GM12875 (cell line): Measurements from ENCODE around the gene HYI.

Experiments
- H3K4me3 ChIP-seq: one replicate; pipeline ENCODE4 v1.5.1; 2011; ENCODE audit warnings: low read depth, low read length, control low read depth
- TF ChIP-seq, protein P1 (sequence below): IDR thresholded peaks from 2 replicates; pipeline ENCODE4 v1.5.1; 2011; ENCODE audit warnings: low read depth, mild to moderate bottlenecking, control low read depth, inconsistent platforms, low read length, moderate library complexity, borderline replicate concordance; ENCODE audit not compliant: insufficient read depth

HYI gene

GRCh38 chr1:43423672-43424550 lies 29.8 kb downstream of the HYI start:
- TF ChIP-seq, protein P1, sequence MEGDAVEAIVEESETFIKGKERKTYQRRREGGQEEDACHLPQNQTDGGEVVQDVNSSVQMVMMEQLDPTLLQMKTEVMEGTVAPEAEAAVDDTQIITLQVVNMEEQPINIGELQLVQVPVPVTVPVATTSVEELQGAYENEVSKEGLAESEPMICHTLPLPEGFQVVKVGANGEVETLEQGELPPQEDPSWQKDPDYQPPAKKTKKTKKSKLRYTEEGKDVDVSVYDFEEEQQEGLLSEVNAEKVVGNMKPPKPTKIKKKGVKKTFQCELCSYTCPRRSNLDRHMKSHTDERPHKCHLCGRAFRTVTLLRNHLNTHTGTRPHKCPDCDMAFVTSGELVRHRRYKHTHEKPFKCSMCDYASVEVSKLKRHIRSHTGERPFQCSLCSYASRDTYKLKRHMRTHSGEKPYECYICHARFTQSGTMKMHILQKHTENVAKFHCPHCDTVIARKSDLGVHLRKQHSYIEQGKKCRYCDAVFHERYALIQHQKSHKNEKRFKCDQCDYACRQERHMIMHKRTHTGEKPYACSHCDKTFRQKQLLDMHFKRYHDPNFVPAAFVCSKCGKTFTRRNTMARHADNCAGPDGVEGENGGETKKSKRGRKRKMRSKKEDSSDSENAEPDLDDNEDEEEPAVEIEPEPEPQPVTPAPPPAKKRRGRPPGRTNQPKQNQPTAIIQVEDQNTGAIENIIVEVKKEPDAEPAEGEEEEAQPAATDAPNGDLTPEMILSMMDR = no peak
- H3K4me3 ChIP-seq = no peak overlapping the region

DNA sequence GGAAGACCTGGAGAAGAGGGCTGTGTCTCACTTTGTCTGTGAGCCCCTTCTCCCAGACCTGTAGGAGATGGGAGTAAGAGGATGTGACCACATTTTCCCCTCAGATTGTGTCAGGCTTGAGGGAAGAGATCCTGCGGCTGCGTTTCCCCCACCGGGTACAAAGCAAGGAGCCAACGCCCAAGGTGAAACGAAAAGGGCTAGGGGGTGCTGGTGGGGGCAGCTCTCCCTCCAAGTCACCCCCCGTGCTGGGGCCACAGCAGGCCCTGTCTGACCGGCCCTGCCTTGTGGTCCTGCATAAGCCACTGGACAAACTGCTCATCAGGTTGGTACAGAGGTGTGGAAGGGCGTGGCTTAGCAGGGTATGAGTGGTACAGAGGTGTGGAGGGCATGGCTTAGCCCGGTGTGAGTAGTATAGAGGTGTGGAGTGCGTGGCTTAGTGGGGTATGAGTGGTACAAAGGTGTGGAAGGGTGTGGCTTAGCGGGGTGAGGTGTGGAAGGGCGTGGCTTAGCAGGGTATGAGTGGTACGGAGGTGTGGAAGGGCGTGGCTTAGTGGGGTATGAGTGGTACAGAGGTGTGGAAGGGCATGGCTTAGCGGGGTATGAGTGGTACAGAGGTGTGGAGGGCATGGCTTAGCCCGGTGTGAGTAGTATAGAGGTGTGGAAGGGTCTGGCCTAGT lies 30.6 kb downstream of the HYI start:
- TF ChIP-seq, protein P1 = no peak
- H3K4me3 ChIP-seq = no peak overlapping the region

- TF ChIP-seq, protein P1 = no peak
These were observed 31.6 kb downstream of the HYI start for GRCh38 chr1:43421976-43422750.

DNA sequence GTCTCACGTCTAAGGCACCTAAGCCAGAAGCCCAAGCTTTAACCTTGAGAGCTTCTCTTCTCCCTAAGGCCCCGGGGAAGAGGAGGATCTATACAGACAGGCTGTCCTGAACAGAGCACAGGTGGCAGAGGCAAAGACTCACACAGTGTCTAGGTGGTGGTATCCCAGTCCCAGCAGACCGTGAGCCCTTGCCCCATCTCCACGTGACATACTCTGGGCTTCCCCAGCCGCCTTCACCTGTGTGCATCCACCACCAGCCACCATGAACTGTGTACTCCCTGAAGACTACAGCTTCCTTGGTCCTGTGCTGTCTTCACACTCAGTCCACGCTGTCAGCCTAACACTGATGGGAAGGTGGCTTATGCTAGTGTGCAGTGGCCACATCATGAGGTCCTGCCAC lies 32.3 kb downstream of the HYI start:
- no peak overlapping the region for H3K4me3 ChIP-seq
- TF ChIP-seq, protein P1 = no peak

More at GRCh38 chr1:43421976-43422750, 31.6 kb downstream of the HYI start:
- no peak overlapping the region for H3K4me3 ChIP-seq

DNA sequence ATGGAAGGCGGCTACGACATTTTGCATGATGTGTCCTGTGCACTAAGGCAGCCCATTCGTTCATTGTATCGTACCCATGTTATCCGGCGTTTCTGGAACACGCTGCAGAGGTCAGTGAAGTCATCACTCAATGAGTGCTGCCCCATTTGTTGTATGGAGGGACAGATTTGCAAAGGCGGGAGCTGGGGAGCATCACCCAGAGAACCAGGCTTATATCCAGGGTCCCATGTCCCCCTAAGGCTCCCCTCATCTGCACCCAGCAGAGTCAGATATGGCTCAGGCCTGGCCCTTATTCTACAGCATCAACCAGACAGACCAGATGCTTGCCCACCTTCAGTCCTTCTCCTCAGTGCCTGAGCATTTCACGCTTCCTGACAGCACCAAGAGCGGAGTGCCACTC lies 32.9 kb downstream of the HYI start:
- TF ChIP-seq, protein P1 = no peak
- no peak overlapping the region for H3K4me3 ChIP-seq

DNA sequence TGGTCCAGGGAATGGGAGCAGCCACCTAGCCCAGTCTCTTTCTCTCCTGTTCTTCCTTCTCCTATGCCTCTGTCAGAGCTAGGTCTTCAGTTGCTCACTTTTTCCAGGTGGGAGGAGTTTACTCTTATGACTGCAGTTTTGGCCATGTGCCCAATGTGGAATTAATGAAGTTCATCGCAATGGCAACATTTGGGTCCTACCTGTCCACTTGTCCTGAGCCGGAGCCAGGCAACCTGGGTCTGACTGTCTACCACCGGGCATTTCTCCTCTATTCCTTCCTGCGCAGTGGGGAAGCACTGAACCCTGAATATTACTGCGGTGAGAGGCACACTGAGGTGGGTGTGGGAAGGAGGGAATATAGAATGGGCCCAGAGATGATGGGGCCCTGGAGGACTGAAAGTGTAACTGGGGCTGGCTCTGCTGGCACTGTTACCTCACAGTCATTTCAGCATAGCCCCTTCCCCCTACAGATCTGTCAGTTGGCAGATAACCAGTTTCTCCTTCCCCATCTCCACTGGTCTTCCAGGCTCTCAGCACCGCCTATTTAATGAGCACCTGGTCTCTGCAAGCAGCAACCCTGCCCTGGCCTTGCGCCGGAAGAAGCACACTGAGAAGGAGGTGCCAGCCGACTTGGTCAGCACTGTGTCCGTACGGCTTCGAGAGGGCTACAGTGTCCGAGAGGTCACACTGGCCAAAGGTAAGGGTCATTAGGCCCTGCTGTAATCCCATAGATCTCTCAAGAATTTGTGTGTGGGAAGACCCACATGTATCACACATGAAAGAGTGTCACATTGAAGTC lies 33.9 kb downstream of the HYI start:
- TF ChIP-seq, protein P1 = no peak

More for the DNA sequence above, 33.9 kb downstream of the HYI start:
- no peak overlapping the region for H3K4me3 ChIP-seq
